SU-DHL-6 (cell line): Measurements from ENCODE around the gene KRT2.

Experiments used
- EZH2phosphoT487 ChIP-seq: fragments of 200-600 bp; sonication (generic), shearing (Covaris generic); conservative IDR thresholded peaks from 2 replicates; pipeline ENCODE4 v1.6.1; 2018; ENCODE audit warnings: mild to moderate bottlenecking, antibody characterized with exemption, low read length, moderate library complexity, mixed read lengths
- TF ChIP-seq, protein P1 (sequence below): fragments of 200-600 bp; sonication (generic); IDR thresholded peaks from one replicate; pipeline ENCODE4 v1.5.1; 2017; ENCODE audit warnings: antibody characterized with exemption, mild to moderate bottlenecking, low read length, moderate library complexity; ENCODE audit not compliant: insufficient read depth, poor library complexity, severe bottlenecking

DNA sequence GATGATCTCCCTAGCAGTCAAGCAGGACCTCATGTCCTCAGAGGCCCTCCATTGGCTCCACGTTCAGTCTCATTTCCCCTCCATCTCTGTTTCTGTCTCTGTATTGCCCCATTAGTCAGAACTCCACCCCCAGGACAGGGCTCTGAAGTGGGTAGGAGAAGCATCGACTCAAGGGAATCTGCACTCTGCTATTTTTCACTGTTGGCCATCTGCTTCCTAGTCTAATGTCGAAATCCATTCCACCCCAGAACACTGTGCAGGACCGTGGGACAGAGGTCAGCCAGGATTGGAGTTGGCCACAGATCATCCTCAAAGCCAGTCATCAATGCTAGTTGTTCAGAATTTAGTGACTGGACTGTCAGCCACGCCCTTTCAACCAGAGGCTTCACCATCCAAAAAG, 41.2 kb upstream of the KRT2 start:
- TF ChIP-seq, protein P1, sequence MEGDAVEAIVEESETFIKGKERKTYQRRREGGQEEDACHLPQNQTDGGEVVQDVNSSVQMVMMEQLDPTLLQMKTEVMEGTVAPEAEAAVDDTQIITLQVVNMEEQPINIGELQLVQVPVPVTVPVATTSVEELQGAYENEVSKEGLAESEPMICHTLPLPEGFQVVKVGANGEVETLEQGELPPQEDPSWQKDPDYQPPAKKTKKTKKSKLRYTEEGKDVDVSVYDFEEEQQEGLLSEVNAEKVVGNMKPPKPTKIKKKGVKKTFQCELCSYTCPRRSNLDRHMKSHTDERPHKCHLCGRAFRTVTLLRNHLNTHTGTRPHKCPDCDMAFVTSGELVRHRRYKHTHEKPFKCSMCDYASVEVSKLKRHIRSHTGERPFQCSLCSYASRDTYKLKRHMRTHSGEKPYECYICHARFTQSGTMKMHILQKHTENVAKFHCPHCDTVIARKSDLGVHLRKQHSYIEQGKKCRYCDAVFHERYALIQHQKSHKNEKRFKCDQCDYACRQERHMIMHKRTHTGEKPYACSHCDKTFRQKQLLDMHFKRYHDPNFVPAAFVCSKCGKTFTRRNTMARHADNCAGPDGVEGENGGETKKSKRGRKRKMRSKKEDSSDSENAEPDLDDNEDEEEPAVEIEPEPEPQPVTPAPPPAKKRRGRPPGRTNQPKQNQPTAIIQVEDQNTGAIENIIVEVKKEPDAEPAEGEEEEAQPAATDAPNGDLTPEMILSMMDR, result no peak
- no peak for TF ChIP-seq EZH2phosphoT487
